ENCODE measurements around the gene SMCO2.
A peak's percentile ranks its signal among the peaks of the same experiment; 100 is the strongest.

Gene SMCO2

DNA sequence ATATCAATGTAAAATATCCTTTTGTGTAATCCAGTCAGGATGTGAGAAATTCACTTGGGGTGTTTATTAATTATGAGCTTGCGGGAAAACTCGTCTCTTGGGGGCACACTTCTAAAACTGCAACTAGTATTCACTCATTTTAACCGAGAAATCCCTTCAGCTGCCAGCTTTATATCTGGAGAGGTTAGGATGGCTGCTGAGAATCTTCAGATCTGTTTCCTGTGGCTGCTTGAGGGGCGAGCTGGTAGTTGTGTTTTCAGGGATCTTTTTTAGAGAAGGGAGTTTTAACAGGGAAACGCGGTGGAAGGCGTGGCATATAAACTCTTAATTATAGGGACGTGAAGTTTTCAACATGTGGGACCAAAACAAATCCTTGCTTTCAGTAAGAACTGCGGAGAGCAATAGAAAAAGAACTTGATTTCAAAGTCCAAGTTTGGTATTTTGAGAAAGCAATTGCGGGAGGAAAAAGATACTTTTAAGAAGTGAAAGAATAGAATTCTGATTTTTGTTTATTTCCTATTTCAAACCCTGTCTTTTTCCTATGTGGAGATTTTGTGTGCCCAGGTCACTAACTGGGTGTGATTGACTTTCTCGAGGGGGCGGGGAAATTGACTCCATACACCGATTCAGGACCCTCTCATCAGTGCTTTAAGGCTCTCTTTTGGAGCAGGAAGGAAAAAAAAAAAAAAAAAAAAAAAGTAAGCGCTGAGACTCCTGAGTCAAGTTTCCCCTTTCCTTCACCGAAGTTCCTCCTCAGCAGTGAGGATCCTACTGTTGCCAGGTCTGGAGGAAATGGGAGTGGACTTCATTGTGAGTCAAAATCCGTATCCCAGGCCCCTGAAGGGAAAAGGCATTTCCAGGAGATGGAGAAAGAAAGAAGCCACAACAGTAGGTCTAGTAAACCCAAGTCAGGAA lies 78.6 kb downstream of the SMCO2 start:
- H3K79me2 ChIP-seq (ENCODE audit: control insufficient read depth, insufficient read depth, low read length, unreplicated experiment), result peaks cover 54% of the 10 kb centered on the region
- peak overlapping the region; percentile 74 for H3K27ac ChIP-seq (ENCODE audit: low read depth, low read length)
- no peak overlapping the region for H2AFZ ChIP-seq (ENCODE audit: low read length, unreplicated experiment)

DNA sequence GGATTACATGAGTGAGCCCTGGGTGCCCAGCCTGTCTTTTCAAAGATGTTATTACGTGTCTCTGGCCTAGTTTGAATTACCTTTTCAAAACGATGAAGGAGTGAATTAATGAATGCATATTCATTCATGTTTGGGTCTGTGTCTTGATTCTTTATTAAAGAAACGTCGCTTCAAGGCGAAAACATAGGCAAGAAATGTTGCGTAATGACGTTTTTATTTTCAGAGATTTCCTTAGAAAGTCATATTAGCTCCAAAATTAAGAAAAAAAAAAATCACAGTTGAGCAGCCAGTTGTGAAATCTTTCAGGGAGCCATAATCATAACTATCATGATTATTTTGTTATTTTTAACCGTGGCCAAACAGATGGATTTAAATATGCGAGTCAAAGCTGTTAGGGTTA lies 81.0 kb downstream of the SMCO2 start:
- Histone ChIP-seq H3K4me1 (ENCODE audit: control insufficient read depth, insufficient read depth, low read length, unreplicated experiment) (peaks cover 37% of the 10 kb centered on the region), H3K79me2 (ENCODE audit: control insufficient read depth, insufficient read depth, low read length, unreplicated experiment) (peaks cover 76% of the 10 kb centered on the region), H2AFZ (ENCODE audit: low read length, unreplicated experiment) (no peak overlapping the region), H3K36me3 (ENCODE audit: insufficient read depth, low read length) (0 out of 2 replicates have a peak, but pooled peaks cover 3% of the 10 kb centered on the region), H3K27ac (ENCODE audit: low read depth, low read length) (no peak overlapping the region), H3K27me3 (ENCODE audit: insufficient read depth, low read length) (no peaks in the 10 kb centered on the region), H3K4me3 (ENCODE audit: low read depth, low read length) (no peak overlapping the region)

More for the DNA sequence above, 78.6 kb downstream of the SMCO2 start:
- H3K4me1 ChIP-seq (ENCODE audit: control insufficient read depth, insufficient read depth, low read length, unreplicated experiment), result peaks cover 43% of the 10 kb centered on the region
- H3K27me3 ChIP-seq (ENCODE audit: insufficient read depth, low read length), result no peaks in the 10 kb centered on the region
- H3K36me3 ChIP-seq (ENCODE audit: insufficient read depth, low read length), result no peaks in the 10 kb centered on the region
- H3K4me3 ChIP-seq (ENCODE audit: low read depth, low read length), result peak overlapping the region; percentile 84

DNA sequence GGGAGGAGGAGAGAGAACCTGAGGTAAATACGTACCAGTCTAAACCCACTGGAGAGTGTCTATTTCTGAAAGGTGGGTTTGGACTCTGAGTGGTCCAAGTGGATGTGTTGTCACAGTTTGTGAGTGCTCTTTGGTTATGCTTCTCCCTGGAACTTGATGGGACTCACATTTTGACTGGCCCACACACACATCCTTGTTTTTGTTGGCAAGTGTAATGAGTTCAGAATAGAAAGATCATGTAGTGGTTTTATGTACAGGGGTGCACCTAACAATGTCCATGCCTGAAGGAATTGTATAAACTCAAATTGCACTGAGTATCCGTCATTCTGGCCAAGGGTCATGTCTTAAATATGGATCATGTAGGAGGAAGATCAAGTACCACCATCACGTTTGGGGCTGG lies 82.3 kb downstream of the SMCO2 start:
- H3K27me3 ChIP-seq (ENCODE audit: insufficient read depth, low read length), result no peaks in the 10 kb centered on the region
- H3K27ac ChIP-seq (ENCODE audit: low read depth, low read length), result no peak overlapping the region
- no peak overlapping the region for H3K4me3 ChIP-seq (ENCODE audit: low read depth, low read length)
- H2AFZ ChIP-seq (ENCODE audit: low read length, unreplicated experiment), result no peak overlapping the region
- peaks cover 89% of the 10 kb centered on the region for H3K79me2 ChIP-seq (ENCODE audit: control insufficient read depth, insufficient read depth, low read length, unreplicated experiment)
- H3K36me3 ChIP-seq (ENCODE audit: insufficient read depth, low read length), result peaks cover 9% of the 10 kb centered on the region; the same call in 1 of the 2 replicates
- H3K4me1 ChIP-seq (ENCODE audit: control insufficient read depth, insufficient read depth, low read length, unreplicated experiment), result peaks cover 32% of the 10 kb centered on the region

DNA sequence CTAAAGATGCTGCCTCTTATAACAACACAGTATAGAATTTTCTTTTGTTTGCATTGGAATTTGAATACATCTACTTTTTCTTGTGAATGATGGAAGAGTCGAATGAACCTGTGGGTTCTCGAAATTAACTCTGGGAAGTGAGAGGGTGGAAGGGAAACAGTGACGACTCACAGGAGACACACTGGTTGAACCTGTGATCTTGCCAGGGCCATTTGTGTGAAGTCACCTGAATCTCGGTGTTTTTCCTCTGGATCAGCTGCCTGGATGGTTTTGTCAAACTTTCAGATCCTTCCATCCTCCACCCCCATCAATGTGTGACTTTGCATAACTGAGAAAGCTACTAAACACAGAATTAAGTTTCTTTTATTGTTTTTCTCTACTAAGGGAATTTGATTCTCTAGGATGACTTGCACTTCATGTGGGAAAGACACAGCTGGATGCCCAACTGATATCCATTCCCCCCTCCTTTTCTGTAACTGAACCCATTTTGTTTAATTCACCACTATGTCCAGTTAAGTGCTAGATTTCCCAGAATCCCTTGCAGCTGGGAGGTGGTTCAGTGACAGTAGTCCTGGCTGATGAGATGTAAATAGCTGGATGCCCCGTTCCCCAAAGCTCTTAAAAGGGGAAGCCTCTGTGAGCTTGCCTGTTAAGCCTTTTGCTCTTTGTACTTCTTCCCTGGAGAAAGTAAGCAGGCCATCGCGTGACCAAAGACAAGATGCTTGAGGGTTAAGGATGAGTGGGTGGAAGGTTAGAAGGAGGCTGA lies 83.8 kb downstream of the SMCO2 start:
- Histone ChIP-seq H3K79me2 (ENCODE audit: control insufficient read depth, insufficient read depth, low read length, unreplicated experiment) (peaks cover 94% of the 10 kb centered on the region), H3K27ac (ENCODE audit: low read depth, low read length) (peak overlapping the region; percentile 24; the same call in 1 of the 2 replicates), H3K36me3 (ENCODE audit: insufficient read depth, low read length) (peaks cover 10% of the 10 kb centered on the region; the same call in 1 of the 2 replicates), H3K27me3 (ENCODE audit: insufficient read depth, low read length) (no peaks in the 10 kb centered on the region), H3K4me3 (ENCODE audit: low read depth, low read length) (no peak overlapping the region), H3K4me1 (ENCODE audit: control insufficient read depth, insufficient read depth, low read length, unreplicated experiment) (peaks cover 35% of the 10 kb centered on the region), H2AFZ (ENCODE audit: low read length, unreplicated experiment) (no peak overlapping the region)

DNA sequence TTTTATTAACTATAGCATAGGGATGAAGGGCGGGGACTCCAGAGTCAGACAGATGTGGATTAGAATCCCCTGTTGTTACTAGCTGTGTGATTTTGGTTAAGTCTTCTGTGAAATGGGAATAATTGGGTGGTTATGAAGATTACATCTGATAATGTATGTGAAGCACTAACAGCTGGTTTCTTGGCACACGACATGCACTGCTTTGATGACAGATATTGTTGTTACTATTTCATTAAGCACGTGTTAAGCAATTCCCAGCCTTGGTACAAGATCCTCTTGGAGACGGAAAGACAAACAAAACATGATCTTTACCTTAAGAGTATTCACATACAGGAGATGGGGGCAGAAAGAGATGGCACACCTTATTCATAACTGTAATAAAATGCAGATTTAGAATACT lies 85.4 kb downstream of the SMCO2 start:
- H2AFZ ChIP-seq (ENCODE audit: low read length, unreplicated experiment), result no peak overlapping the region
- H3K4me3 ChIP-seq (ENCODE audit: low read depth, low read length), result no peak overlapping the region
- H3K79me2 ChIP-seq (ENCODE audit: control insufficient read depth, insufficient read depth, low read length, unreplicated experiment), result peaks cover 95% of the 10 kb centered on the region
- no peak overlapping the region for H3K27ac ChIP-seq (ENCODE audit: low read depth, low read length)
- no peaks in the 10 kb centered on the region for H3K27me3 ChIP-seq (ENCODE audit: insufficient read depth, low read length)
- peaks cover 26% of the 10 kb centered on the region for H3K4me1 ChIP-seq (ENCODE audit: control insufficient read depth, insufficient read depth, low read length, unreplicated experiment)
- peaks cover 15% of the 10 kb centered on the region; the same call in 1 of the 2 replicates for H3K36me3 ChIP-seq (ENCODE audit: insufficient read depth, low read length)

DNA sequence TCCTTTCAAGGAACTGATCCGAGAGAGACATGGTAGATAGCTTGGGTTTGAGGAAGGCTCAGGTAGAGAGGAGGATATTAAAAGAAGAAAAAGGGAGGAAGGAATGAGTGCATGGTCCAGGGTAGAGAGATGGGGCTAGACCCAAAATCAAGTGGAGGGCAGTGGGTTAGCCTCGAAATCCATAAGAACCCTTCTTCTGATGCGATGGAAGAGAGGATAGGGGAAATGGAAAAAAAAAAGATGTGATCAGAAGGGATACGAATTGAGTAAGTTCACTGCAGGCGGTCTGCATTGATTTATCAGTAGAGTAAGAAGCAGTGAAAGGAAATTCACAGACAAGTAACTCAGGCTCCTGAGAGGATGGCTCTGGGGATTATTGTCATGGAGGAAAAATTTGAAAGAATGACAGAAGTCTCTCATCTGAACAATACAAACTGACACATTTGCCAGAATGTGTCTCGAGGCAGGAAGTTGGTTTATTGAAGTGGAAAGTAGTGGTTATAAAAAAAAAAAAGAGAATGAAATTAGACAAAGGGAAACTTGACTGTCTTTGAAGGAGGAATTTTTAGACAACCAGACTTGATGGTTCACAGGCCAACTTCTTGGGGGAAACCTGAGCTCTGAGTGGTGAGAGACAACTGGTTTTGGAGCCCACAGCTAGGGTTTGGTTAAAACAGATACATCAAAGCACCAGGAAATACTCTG lies 87.7 kb downstream of the SMCO2 start:
- H3K4me1 ChIP-seq (ENCODE audit: control insufficient read depth, insufficient read depth, low read length, unreplicated experiment), result peaks cover 34% of the 10 kb centered on the region
- no peak overlapping the region for H2AFZ ChIP-seq (ENCODE audit: low read length, unreplicated experiment)
- H3K4me3 ChIP-seq (ENCODE audit: low read depth, low read length), result no peak overlapping the region
- H3K79me2 ChIP-seq (ENCODE audit: control insufficient read depth, insufficient read depth, low read length, unreplicated experiment), result peaks cover 96% of the 10 kb centered on the region
- H3K27me3 ChIP-seq (ENCODE audit: insufficient read depth, low read length), result no peaks in the 10 kb centered on the region
- H3K27ac ChIP-seq (ENCODE audit: low read depth, low read length), result no peak overlapping the region
- H3K36me3 ChIP-seq (ENCODE audit: insufficient read depth, low read length), result peaks cover 15% of the 10 kb centered on the region; the same call in 1 of the 2 replicates

DNA sequence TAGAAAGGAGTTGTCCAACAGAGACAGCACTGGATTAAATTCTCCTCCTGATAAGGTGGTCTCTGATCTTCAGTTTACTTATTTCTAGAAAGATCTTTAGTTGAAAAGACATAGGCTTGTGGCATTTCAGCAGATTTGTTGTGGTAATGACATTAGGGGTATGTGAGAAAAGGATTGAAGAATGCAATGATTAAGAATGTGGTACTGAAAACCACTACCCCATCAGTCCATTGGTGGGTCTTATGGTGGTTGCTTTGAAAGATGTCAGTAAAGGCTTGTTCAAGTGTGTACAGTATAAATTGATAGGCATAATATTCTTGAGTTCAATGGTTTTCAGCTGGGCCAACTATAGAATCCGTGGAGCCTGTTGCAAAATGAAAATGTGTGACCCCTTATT lies 88.2 kb downstream of the SMCO2 start:
- Histone ChIP-seq H3K79me2 (ENCODE audit: control insufficient read depth, insufficient read depth, low read length, unreplicated experiment) (peaks cover 97% of the 10 kb centered on the region), H3K4me3 (ENCODE audit: low read depth, low read length) (no peak overlapping the region), H2AFZ (ENCODE audit: low read length, unreplicated experiment) (no peak overlapping the region), H3K27ac (ENCODE audit: low read depth, low read length) (no peak overlapping the region), H3K27me3 (ENCODE audit: insufficient read depth, low read length) (no peaks in the 10 kb centered on the region), H3K4me1 (ENCODE audit: control insufficient read depth, insufficient read depth, low read length, unreplicated experiment) (peaks cover 37% of the 10 kb centered on the region), H3K36me3 (ENCODE audit: insufficient read depth, low read length) (peaks cover 15% of the 10 kb centered on the region; the same call in 1 of the 2 replicates)

DNA sequence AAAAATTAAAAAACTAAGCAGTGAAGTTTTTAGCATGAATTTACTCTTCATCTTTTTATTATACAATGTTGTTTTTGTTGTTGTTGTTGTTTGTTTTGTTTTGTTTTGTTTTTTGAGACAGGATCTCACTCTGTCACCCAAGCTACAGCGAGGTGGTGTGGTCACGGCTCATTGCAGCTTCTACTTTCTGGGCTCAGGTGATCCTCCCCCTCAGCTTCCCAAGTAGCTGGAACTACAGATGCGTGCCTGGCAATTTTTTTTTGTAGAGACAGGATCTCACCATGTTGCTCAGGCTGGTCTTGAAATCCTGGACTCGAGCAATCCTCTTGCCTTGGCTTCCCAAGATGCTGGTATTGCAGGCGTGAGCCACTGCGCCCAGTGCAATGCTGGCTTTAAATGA lies 88.8 kb downstream of the SMCO2 start:
- H2AFZ ChIP-seq (ENCODE audit: low read length, unreplicated experiment), result no peak overlapping the region
- peaks cover 32% of the 10 kb centered on the region for H3K4me1 ChIP-seq (ENCODE audit: control insufficient read depth, insufficient read depth, low read length, unreplicated experiment)
- H3K4me3 ChIP-seq (ENCODE audit: low read depth, low read length), result no peak overlapping the region
- no peaks in the 10 kb centered on the region for H3K27me3 ChIP-seq (ENCODE audit: insufficient read depth, low read length)
- peaks cover 15% of the 10 kb centered on the region; the same call in 1 of the 2 replicates for H3K36me3 ChIP-seq (ENCODE audit: insufficient read depth, low read length)
- H3K79me2 ChIP-seq (ENCODE audit: control insufficient read depth, insufficient read depth, low read length, unreplicated experiment), result peaks cover 97% of the 10 kb centered on the region
- H3K27ac ChIP-seq (ENCODE audit: low read depth, low read length), result no peak overlapping the region

DNA sequence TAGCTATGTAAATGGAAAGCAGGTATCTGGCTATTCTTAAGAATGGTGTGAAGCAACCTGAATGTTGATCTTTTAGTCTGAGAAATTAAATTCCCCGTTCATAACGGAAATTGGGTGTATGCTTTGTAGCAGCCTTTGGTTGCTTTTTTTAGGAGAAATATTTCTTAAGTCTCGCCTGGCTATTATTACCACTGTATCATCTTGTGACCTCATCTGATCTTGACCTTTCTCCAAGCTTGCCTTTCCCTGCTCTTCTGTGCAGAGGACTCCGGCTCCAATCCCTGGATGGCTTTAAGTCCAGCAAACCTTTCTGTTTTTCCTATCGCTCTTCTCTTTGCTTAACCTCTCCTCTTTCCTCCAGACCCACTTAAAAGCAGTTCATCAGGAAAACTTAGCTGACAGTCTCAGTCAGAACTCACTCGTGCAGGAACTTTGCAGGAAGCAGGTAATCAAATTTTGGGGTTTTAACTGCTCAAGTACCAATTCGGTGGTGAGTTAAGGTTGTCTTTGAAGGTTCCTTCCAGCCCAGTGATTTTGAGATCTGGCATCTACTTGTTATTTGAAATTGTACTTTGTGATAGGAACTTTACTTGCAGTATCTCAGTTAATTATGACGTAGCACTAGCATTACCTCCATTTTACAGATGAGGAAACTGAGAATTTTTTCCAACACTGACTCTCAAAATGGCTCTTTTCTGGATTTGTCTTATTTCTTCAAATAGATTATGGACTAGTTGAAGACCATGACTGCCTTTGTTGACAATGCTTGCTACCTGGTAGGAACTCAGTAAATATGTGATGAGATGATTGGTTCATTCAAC lies 91.5 kb downstream of the SMCO2 start:
- no peak overlapping the region for H2AFZ ChIP-seq (ENCODE audit: low read length, unreplicated experiment)
- H3K79me2 ChIP-seq (ENCODE audit: control insufficient read depth, insufficient read depth, low read length, unreplicated experiment), result peaks cover 99% of the 10 kb centered on the region
- H3K4me1 ChIP-seq (ENCODE audit: control insufficient read depth, insufficient read depth, low read length, unreplicated experiment), result peaks cover 43% of the 10 kb centered on the region
- peaks cover 12% of the 10 kb centered on the region; the same call in 1 of the 2 replicates for H3K36me3 ChIP-seq (ENCODE audit: insufficient read depth, low read length)
- no peak overlapping the region for H3K4me3 ChIP-seq (ENCODE audit: low read depth, low read length)
- H3K27me3 ChIP-seq (ENCODE audit: insufficient read depth, low read length), result no peaks in the 10 kb centered on the region
- H3K27ac ChIP-seq (ENCODE audit: low read depth, low read length), result peak overlapping the region; percentile 20; the same call in 1 of the 2 replicates

All from ACC112 (cell line).